Amniotic epithelial cell (primary cell): Measurements from ENCODE around the gene TCF21.
A peak's percentile ranks its signal among the peaks of the same experiment; 100 is the strongest.
"Not testable (repeated sequence)": the region's sequence is repeated elsewhere in the genome, so short reads cannot be mapped to it uniquely, and the experiment has no call there.

Source experiments
- DNase-seq: peaks from one replicate; pipeline ENCODE4 v3.0.0-alpha.2; 2010; ENCODE audit warnings: low read depth

The TCF21 gene

GRCh38 chr6:133923938-133924593 is 35.2 kb downstream of the TCF21 start:
- DNase-seq, result peak; percentile 76

GRCh38 chr6:133931221-133931620 is 42.3 kb downstream of the TCF21 start:
- not testable (repeated sequence) for DNase-seq

GRCh38 chr6:133936352-133936751 is 47.4 kb downstream of the TCF21 start:
- DNase-seq, result not testable (repeated sequence)

- DNase-seq, result no peak
Observed at GRCh38 chr6:133937909-133938308, 49.0 kb downstream of the TCF21 start.

GRCh38 chr6:133938533-133938932 is 49.6 kb downstream of the TCF21 start:
- no peak for DNase-seq

GRCh38 chr6:133939778-133940667 is 51.1 kb downstream of the TCF21 start:
- DNase-seq, result no peak
